ENCODE measurements around the gene FANCB.

FANCB gene

DNA sequence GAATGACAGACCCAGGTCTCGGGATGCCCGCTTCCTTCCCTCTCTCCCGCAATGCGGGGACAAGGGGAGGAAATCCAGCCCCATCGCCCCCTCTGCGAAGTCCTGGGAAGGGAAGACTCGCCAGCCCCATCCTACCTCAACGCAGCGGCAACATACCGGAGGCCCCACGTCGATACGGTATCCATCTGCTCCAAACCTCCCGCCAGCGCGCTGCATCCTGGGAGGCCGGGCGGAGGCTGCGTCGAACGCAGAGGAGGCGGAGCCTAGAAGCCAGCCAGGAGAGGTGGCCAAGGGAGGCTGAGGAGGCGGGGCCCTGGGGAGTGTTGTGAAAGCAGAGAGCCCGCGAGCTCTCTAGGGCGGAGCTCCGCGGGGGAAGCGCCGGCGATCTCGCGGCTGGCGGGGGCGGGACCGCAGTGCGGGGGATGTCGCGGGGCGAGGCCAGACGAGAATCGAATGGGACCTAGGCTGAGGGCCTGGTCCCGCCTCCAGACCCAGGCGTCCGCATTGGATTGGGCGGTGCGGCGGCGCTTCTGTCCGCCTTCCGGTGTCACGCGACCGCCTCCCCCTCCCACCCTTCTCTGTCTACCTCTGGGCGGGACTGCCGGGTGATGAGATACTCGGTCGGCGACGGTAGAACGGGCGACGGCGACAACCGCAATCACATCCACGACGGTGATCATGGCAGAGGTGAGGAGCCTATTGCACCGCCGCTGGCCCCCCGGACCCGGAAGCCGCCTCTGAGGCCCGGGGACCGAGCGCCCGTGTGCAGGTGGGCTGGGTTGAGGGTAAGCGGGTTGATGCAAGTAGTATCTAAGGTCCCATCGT is at the start of gene FANCB, which contains the start of gene MOSPD2:
Gene FANCB (minus strand): TSS at position 219 of the 825 bp plus-strand sequence. CDS start 7,559 bp downstream, outside the sequence.
Gene MOSPD2 (plus strand): TSS at position 571 of the 825 bp plus-strand sequence. CDS start 108 bp downstream, at position 679.
- peak within 1 kb of the TSS; percentile 89 for H3K4me3 ChIP-seq (replicated peaks; ENCODE audit: low read depth, low read length)
- peak; percentile 94 for DNase-seq (ENCODE audit: low read depth)
- TF ChIP-seq, protein P1, sequence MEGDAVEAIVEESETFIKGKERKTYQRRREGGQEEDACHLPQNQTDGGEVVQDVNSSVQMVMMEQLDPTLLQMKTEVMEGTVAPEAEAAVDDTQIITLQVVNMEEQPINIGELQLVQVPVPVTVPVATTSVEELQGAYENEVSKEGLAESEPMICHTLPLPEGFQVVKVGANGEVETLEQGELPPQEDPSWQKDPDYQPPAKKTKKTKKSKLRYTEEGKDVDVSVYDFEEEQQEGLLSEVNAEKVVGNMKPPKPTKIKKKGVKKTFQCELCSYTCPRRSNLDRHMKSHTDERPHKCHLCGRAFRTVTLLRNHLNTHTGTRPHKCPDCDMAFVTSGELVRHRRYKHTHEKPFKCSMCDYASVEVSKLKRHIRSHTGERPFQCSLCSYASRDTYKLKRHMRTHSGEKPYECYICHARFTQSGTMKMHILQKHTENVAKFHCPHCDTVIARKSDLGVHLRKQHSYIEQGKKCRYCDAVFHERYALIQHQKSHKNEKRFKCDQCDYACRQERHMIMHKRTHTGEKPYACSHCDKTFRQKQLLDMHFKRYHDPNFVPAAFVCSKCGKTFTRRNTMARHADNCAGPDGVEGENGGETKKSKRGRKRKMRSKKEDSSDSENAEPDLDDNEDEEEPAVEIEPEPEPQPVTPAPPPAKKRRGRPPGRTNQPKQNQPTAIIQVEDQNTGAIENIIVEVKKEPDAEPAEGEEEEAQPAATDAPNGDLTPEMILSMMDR (IDR thresholded peaks at IDR 0.05; ENCODE audit: low read length, missing control alignments): no peak

DNA sequence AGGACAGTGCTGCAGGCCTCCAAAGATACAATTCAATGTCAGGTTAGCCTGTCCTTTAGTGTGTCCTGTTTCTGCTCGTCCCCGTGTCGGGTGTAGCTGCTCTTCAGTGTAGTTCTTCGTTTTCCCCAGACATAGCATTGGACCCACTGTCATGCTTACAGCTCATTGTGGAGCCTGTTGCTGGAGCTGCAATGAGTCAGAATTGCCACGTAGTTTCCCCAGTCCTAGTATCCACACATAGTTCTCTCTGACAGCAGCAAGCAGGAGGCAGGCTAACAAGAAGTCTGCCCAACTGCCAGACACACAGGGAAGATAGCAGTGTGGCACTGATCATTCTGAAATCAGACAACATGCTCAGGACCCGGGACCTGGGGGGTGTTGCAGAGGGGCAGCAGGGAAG is 49.6 kb upstream of the FANCB start:
- DNase-seq (ENCODE audit: low read depth): peak; percentile 73
- H3K4me3 ChIP-seq (replicated peaks; ENCODE audit: low read depth, low read length): no peak overlapping the region
- TF ChIP-seq, protein P1 (IDR thresholded peaks at IDR 0.05; ENCODE audit: low read length, missing control alignments): no peak

DNA sequence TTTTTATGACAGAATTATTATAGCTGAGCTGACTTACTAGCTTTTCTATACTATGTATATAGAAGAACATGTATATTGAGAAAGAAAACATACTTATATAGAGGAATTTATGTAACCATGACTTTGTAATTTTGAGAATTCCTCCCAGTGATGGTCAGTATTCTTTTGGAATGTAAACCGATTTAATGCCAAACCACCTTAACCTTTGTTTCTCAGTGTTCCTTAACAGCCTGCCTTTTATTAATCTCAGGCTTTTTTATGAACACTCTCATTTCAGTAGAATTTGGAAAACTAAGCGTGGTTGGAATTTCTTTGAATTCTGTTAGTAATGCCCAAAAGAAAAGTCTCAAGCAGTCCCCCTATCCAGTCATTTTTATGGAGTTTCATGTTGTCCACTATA is 47.3 kb upstream of the FANCB start:
- peak; percentile 26 for DNase-seq (ENCODE audit: low read depth)
- TF ChIP-seq, protein P1 (IDR thresholded peaks at IDR 0.05; ENCODE audit: low read length, missing control alignments): no peak
- H3K4me3 ChIP-seq (replicated peaks; ENCODE audit: low read depth, low read length): no peak overlapping the region

DNA sequence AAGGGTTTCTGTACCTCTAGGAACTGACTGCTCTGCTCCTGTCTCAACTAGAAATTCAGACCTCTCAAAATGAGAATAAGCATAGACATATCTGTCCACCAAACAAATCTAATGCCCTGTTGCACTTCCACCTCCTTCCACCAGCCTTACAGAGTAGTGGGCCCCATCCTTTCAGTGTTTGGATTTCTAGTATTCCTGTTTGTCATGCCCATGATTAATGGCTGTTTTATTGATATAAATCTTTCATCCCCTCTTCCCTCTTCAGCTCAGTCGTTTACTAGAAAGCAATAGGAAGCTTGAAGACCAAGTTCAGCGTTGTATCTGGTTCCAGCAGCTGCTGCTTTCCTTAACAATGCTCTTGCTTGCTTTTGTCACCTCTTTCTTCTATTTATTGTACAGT is 46.5 kb upstream of the FANCB start:
- TF ChIP-seq, protein P1 (IDR thresholded peaks at IDR 0.05; ENCODE audit: low read length, missing control alignments): no peak
- DNase-seq (ENCODE audit: low read depth): no peak
- no peak overlapping the region for H3K4me3 ChIP-seq (replicated peaks; ENCODE audit: low read depth, low read length)

DNA sequence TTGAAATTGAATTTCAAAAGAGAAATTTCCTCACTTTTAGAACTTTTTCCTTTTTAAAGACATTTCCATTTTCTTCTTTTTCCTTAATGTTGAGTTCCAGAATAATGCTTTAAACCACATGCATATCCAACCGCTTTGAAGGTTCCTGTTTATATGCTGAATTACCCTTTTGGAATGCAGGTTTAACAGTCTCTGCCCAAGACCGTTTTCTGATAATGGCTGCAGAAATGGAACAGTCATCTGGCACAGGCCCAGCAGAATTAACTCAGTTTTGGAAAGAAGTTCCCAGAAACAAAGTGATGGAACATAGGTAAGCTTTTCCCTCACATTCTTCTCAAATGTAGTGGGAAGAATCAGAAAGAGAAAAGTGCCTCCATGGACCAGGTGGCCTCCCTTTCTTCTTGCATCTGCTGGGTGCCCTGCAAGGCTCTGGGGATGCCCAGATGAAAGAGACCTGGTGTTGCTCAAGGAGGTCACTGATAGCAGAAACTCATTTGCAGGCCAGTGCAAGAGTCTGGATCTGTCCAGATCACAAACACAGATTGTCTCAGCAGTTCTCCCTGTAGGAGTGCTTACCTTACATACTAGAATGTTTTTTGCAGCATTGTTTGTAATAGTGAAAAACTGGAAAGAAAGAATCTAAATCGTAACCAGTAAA is 43.3 kb upstream of the FANCB start:
- DNase-seq (ENCODE audit: low read depth): peak; percentile 59

DNA sequence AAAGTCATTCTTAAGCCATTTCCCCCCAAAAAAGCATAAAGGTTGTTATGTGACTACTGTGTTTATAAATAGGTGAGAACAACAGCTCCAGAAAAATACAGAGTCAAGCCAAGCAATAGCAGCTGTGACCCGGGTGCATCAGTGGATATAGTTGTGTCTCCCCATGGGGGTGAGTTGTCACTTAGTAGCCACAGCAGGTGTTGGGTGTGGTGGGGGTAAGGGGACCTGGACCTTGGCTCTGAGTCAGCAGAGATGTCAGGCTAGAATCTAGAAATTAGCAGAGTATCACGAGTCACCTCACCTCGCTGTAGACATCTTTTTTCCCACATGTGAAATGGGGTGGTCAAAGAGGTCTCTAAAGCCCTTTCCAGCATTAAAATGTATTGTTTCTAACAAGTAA is 42.7 kb upstream of the FANCB start:
- no peak for DNase-seq (ENCODE audit: low read depth)
- TF ChIP-seq, protein P1 (IDR thresholded peaks at IDR 0.05; ENCODE audit: low read length, missing control alignments): no peak
- H3K4me3 ChIP-seq (replicated peaks; ENCODE audit: low read depth, low read length): no peak overlapping the region

More for the DNA sequence above, 43.3 kb upstream of the FANCB start:
- no peak overlapping the region for H3K4me3 ChIP-seq (replicated peaks; ENCODE audit: low read depth, low read length)
- TF ChIP-seq, protein P1 (IDR thresholded peaks at IDR 0.05; ENCODE audit: low read length, missing control alignments): no peak

All from fibroblast of pulmonary artery (primary cell).